ENCODE measurements around the gene RASSF10.

DNA sequence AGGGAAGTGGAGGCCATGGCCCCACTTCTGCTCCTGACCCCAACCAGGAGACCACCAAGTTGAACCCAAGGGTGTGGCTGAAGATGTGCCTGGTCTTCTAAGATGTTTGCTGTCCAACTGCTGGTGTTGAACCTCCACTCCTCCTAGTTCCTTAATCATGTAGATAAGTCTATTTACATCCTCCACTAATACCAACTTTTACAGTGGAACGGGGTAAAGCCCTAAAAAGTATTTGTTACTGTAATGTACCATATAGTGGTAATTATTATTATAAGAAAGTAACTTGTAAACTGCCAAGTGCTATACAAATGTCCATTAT, 19.0 kb upstream of the RASSF10 start:
- TF ChIP-seq, protein P1, sequence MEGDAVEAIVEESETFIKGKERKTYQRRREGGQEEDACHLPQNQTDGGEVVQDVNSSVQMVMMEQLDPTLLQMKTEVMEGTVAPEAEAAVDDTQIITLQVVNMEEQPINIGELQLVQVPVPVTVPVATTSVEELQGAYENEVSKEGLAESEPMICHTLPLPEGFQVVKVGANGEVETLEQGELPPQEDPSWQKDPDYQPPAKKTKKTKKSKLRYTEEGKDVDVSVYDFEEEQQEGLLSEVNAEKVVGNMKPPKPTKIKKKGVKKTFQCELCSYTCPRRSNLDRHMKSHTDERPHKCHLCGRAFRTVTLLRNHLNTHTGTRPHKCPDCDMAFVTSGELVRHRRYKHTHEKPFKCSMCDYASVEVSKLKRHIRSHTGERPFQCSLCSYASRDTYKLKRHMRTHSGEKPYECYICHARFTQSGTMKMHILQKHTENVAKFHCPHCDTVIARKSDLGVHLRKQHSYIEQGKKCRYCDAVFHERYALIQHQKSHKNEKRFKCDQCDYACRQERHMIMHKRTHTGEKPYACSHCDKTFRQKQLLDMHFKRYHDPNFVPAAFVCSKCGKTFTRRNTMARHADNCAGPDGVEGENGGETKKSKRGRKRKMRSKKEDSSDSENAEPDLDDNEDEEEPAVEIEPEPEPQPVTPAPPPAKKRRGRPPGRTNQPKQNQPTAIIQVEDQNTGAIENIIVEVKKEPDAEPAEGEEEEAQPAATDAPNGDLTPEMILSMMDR (IDR thresholded peaks at IDR 0.05), result no peak
- no peak for TF ChIP-seq EZH2 (IDR thresholded peaks at IDR 0.05; ENCODE audit: borderline replicate concordance, insufficient read depth, low read depth, low read length, poor library complexity, severe bottlenecking)

All from B cell (primary cell).